Measurements from ENCODE around the gene TBC1D13. TPM values are rescaled to one million over a fixed set of nuclear protein-coding genes. Genes with fewer than 3 reads are reported as not detected.

TBC1D13 gene
- total RNA-seq, 2 experiments from 2014 or later, result 25.4 to 28.7 TPM

- POLR2A ChIA-PET, result no interaction called here
- Mint-ChIP-seq H3K9me3 (no peaks in the 10 kb centered on the region), H3K4me3 (no peak overlapping the region)
These were observed 49.6 kb downstream of the TBC1D13 start for GRCh38 chr9:128836509-128837145.

GRCh38 chr9:128838338-128838737 lies 51.3 kb downstream of the TBC1D13 start:
- no peak for DNase-seq
- Histone ChIP-seq H3K9me3 (ENCODE audit: control insufficient read depth in 1 of 2, insufficient read depth in 1 of 2, low read length in 2 of 2) (no peaks in the 10 kb centered on the region), H3K27ac (ENCODE audit: low read depth in 1 of 2, low read length in 2 of 2) (no peak overlapping the region), H3K4me3 (ENCODE audit: low read length) (no peak overlapping the region), H3K27me3 (ENCODE audit: control insufficient read depth in 1 of 2, insufficient read depth in 2 of 2, low read length in 2 of 2) (no peaks in the 10 kb centered on the region), H3K36me3 (ENCODE audit: insufficient read depth, low read length) (peaks cover 38% of the 10 kb centered on the region), H3K4me1 (ENCODE audit: insufficient read depth, low read length) (no peaks in the 10 kb centered on the region)
- H3K9me3 Mint-ChIP-seq, result no peaks in the 10 kb centered on the region
- no peak overlapping the region for H3K27ac Mint-ChIP-seq
- H3K4me3 Mint-ChIP-seq, result no peak overlapping the region
- no peak for TF ChIP-seq CTCF (IDR thresholded peaks at IDR 0.05)
- peaks cover 22% of the 10 kb centered on the region for H3K36me3 Mint-ChIP-seq (ENCODE audit: low read depth)
- intact Hi-C loops (cut with DNase I, micrococcal nuclease), result no loop called here
- ChIA-PET POLR2A (interaction anchor here (1.1 kb wide), 1 partner anchor 64 kb away, joined by 3 read pairs; no protein-coding TSS in a partner anchor), CTCF (interaction anchor here (0.6 kb wide), 1 partner anchor 72 kb away, joined by 3 read pairs; no protein-coding TSS in a partner anchor)
- no peak for ATAC-seq (ENCODE audit: poor library complexity)
- no peaks in the 10 kb centered on the region for H3K4me1 Mint-ChIP-seq (ENCODE audit: low read depth)
- no peaks in the 10 kb centered on the region for H3K27me3 Mint-ChIP-seq

More at GRCh38 chr9:128836509-128837145, 49.6 kb downstream of the TBC1D13 start:
- H3K27me3 ChIP-seq (ENCODE audit: control insufficient read depth in 1 of 2, insufficient read depth in 2 of 2, low read length in 2 of 2), result no peaks in the 10 kb centered on the region
- H3K27ac ChIP-seq (ENCODE audit: low read depth in 1 of 2, low read length in 2 of 2), result no peak overlapping the region
- CTCF ChIA-PET, result no interaction called here
- H3K36me3 ChIP-seq (ENCODE audit: insufficient read depth, low read length), result peaks cover 30% of the 10 kb centered on the region
- no peaks in the 10 kb centered on the region for H3K27me3 Mint-ChIP-seq
- peaks cover 15% of the 10 kb centered on the region for H3K36me3 Mint-ChIP-seq (ENCODE audit: low read depth)
- H3K27ac Mint-ChIP-seq, result no peak overlapping the region
- no peaks in the 10 kb centered on the region for H3K4me1 ChIP-seq (ENCODE audit: insufficient read depth, low read length)
- no peak for ATAC-seq (ENCODE audit: poor library complexity)
- DNase-seq, result no peak
- H3K4me3 ChIP-seq (ENCODE audit: low read length), result no peak overlapping the region
- no peaks in the 10 kb centered on the region for H3K4me1 Mint-ChIP-seq (ENCODE audit: low read depth)
- intact Hi-C loops (cut with DNase I, micrococcal nuclease), result no loop called here
- TF ChIP-seq CTCF (IDR thresholded peaks at IDR 0.05), result no peak
- H3K9me3 ChIP-seq (ENCODE audit: control insufficient read depth in 1 of 2, insufficient read depth in 1 of 2, low read length in 2 of 2), result no peaks in the 10 kb centered on the region

- ChIA-PET CTCF (no interaction called here), POLR2A (no interaction called here)
- TF ChIP-seq CTCF (IDR thresholded peaks at IDR 0.05), result no peak
- H3K4me3 Mint-ChIP-seq, result no peak overlapping the region
- DNase-seq (no peak), ATAC-seq (ENCODE audit: poor library complexity) (no peak)
- H3K36me3 Mint-ChIP-seq (ENCODE audit: low read depth), result peaks cover 18% of the 10 kb centered on the region
- H3K4me1 Mint-ChIP-seq (ENCODE audit: low read depth), result no peaks in the 10 kb centered on the region
- H3K9me3 Mint-ChIP-seq, result no peaks in the 10 kb centered on the region
- Histone ChIP-seq H3K27me3 (ENCODE audit: control insufficient read depth in 1 of 2, insufficient read depth in 2 of 2, low read length in 2 of 2) (no peaks in the 10 kb centered on the region), H3K4me3 (ENCODE audit: low read length) (no peak overlapping the region), H3K9me3 (ENCODE audit: control insufficient read depth in 1 of 2, insufficient read depth in 1 of 2, low read length in 2 of 2) (no peaks in the 10 kb centered on the region), H3K36me3 (ENCODE audit: insufficient read depth, low read length) (peaks cover 33% of the 10 kb centered on the region), H3K27ac (ENCODE audit: low read depth in 1 of 2, low read length in 2 of 2) (no peak overlapping the region), H3K4me1 (ENCODE audit: insufficient read depth, low read length) (no peaks in the 10 kb centered on the region)
- no peaks in the 10 kb centered on the region for H3K27me3 Mint-ChIP-seq
- no peak overlapping the region for H3K27ac Mint-ChIP-seq
- intact Hi-C loops (cut with DNase I, micrococcal nuclease), result no loop called here
These were observed 53.5 kb downstream of the TBC1D13 start for GRCh38 chr9:128840524-128840923.

Data from CD4-positive, alpha-beta T cell (primary cell).